Astrocyte of the spinal cord (primary cell): Measurements from ENCODE around the gene GRM4.

Experiments
- DNase-seq: peaks from one replicate; pipeline ENCODE4 v3.0.0; 2011; ENCODE audit warnings: low read depth, low spot score
- H3K4me3 ChIP-seq: 2 replicates; pipeline ENCODE4 v1.5.1; 2011; ENCODE audit warnings: low read depth, mild to moderate bottlenecking, low read length, moderate library complexity
- in situ Hi-C: cut with HindIII; loops from 2 replicates; pipeline ENCODE4 v1.10.0; 2017; ENCODE audit warnings: low sequenced_read_pairs
- TF ChIP-seq, protein P1 (sequence below): IDR thresholded peaks from 2 replicates; pipeline ENCODE4 v1.5.1; 2012; ENCODE audit warnings: low read depth, mild to moderate bottlenecking, low read length, inconsistent platforms

GRM4 gene

DNA sequence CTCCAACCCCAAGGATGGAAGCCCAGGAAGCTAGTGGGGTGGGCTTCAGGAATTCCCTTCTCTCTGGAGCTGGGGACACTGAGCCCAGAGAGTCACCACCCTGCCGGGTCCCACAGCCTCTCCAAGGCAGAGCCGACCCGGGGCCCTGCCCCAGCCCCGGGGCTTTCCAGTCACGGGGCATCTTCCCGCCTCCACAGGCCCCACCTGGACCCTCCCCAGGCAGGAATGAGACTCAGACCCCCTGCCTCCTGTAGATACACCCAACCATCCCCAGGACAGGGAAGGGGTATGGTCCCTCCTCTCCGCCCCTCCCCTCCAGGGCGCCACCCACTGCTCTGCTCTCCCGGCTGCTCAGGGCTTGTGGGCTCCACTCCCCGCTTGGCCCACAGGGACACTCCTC lies 53.3 kb downstream of the GRM4 start:
- TF ChIP-seq, protein P1, sequence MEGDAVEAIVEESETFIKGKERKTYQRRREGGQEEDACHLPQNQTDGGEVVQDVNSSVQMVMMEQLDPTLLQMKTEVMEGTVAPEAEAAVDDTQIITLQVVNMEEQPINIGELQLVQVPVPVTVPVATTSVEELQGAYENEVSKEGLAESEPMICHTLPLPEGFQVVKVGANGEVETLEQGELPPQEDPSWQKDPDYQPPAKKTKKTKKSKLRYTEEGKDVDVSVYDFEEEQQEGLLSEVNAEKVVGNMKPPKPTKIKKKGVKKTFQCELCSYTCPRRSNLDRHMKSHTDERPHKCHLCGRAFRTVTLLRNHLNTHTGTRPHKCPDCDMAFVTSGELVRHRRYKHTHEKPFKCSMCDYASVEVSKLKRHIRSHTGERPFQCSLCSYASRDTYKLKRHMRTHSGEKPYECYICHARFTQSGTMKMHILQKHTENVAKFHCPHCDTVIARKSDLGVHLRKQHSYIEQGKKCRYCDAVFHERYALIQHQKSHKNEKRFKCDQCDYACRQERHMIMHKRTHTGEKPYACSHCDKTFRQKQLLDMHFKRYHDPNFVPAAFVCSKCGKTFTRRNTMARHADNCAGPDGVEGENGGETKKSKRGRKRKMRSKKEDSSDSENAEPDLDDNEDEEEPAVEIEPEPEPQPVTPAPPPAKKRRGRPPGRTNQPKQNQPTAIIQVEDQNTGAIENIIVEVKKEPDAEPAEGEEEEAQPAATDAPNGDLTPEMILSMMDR: no peak
- H3K4me3 ChIP-seq: no peak overlapping the region
- no peak for DNase-seq
- in situ Hi-C loops: no loop called here

GRCh38 chr6:34090935-34091334 lies 55.0 kb downstream of the GRM4 start:
- TF ChIP-seq, protein P1: no peak
- H3K4me3 ChIP-seq: no peak overlapping the region
- no peak for DNase-seq
- in situ Hi-C loops: no loop called here

DNA sequence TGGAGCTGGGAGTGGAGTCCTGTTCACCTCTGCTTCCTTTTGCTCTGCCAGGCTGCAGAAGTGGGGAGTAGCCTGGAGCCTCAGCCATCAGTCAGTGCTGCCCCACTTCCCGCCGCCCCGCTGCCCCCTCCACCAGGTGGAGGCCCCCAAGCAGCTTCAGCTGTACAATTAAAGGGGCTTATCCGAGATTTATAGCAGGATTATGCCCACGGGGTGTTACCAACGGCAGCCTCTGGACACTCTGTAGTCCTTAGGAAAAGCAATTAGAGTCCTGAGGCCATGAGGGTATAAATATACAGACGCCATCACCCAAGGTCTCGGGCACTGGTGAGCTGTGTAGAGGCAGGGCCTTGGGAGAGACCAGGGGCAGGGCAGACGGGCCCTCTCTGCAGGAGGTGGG lies 55.4 kb downstream of the GRM4 start:
- no peak for DNase-seq
- no peak overlapping the region for H3K4me3 ChIP-seq
- in situ Hi-C loops: no loop called here
- TF ChIP-seq, protein P1: no peak

GRCh38 chr6:34086558-34086957 lies 59.3 kb downstream of the GRM4 start:
- in situ Hi-C loops: no loop called here
- no peak for DNase-seq
- TF ChIP-seq, protein P1: no peak
- no peak overlapping the region for H3K4me3 ChIP-seq

- in situ Hi-C loops: no loop called here
- TF ChIP-seq, protein P1: no peak
- no peak overlapping the region for H3K4me3 ChIP-seq
- DNase-seq: no peak
These were observed 60.3 kb downstream of the GRM4 start for GRCh38 chr6:34085453-34086170.

- no peak overlapping the region for H3K4me3 ChIP-seq
- TF ChIP-seq, protein P1: no peak
- no peak for DNase-seq
- in situ Hi-C loops: no loop called here
These were observed 61.1 kb downstream of the GRM4 start for GRCh38 chr6:34084591-34085290.
